HG03520 (cell line): ENCODE measurements around the gene KIF19.
"Not testable (repeated sequence)": the region's sequence is repeated elsewhere in the genome, so short reads cannot be mapped to it uniquely, and the experiment has no call there.

Source experiments
- ATAC-seq: cut with Tn5 transposase; IDR thresholded peaks from one replicate; pipeline ENCODE4 v1.9.1; 2021; ENCODE audit warnings: mild to moderate bottlenecking, moderate library complexity; ENCODE audit not compliant: unreplicated experiment

The KIF19 gene

GRCh38 chr17:74387365-74388218 is 61.6 kb downstream of the KIF19 start:
- no peak for ATAC-seq

- no peak for ATAC-seq
Measured at GRCh38 chr17:74389084-74389753, 63.2 kb downstream of the KIF19 start.

- ATAC-seq: no peak
Measured at GRCh38 chr17:74389937-74390679, 64.1 kb downstream of the KIF19 start.

- ATAC-seq: no peak
Measured at GRCh38 chr17:74390680-74391653, 64.9 kb downstream of the KIF19 start.

GRCh38 chr17:74391771-74392170 is 65.7 kb downstream of the KIF19 start:
- no peak for ATAC-seq

DNA sequence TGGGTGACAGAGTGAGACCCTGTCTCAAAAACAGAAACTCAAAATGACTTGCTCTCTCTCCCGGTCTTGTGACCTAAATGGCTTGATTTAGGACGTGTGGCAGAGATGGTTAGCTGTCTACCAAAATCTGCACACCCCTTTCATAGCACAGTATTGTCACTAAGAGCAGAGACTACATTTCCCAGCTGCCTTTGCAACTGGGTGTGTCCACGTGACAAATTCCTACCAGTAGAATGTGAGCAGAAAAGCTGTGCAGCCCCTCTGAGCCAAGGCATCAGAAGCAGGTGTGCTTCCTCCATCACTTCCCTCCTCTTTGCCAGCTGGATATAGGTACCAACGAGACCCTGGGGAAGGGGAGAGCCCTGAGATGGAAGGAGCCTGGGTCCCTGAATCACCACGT is 66.8 kb downstream of the KIF19 start:
- no peak for ATAC-seq

- no peak for ATAC-seq
Measured at GRCh38 chr17:74393346-74393942, 67.4 kb downstream of the KIF19 start.

DNA sequence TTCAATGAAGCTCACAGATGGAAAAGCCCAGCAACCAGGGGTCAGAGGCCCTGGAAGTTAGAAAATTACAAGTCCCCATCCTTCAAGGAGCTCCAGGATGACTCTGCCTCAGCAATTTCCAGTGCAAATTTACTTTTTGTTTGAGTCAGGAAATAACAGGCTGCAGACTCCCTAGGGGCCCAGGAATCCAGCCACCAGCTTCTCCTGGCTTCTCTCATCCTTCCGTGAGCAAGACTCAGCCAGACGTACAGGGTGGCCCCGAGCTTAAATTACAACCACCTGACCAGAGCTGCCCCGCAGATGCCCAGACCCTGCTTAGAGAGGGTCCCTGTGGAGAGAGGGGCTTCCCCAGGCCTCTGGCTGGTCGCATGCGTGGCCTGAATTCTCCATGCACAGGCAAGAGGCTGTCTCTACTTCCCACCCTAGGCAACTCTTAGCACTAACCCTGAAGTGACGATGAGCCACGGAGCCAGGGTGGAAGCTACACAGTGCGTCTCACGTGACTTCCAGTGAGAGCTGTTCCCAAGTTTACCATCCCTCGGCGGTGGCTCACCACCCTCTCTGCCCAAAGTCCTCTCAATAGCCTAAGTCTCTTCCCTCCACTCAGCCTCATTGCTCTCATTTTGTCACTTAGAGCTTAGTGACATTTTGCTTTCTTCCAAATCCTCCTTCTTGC is 68.4 kb downstream of the KIF19 start:
- no peak for ATAC-seq

DNA sequence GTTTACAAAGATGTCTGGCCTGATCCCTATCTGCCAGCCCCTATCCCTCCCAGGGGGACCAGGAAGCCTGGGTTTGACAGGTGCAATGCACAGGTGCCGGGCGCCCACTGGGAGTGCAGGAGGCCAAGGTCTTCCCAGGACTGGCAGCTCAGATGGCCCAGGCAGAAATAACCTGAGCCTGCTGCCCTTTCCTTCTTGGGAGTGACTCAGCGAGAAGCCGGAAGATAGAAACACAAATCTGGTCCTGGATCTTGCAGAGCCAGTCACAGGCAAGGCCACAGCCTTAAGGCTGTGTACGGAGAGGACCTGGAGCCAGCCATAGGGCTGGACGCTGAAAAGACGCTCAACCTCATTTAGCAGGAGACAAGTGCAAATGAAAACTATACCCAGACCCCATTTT is 69.0 kb downstream of the KIF19 start:
- ATAC-seq: no peak

DNA sequence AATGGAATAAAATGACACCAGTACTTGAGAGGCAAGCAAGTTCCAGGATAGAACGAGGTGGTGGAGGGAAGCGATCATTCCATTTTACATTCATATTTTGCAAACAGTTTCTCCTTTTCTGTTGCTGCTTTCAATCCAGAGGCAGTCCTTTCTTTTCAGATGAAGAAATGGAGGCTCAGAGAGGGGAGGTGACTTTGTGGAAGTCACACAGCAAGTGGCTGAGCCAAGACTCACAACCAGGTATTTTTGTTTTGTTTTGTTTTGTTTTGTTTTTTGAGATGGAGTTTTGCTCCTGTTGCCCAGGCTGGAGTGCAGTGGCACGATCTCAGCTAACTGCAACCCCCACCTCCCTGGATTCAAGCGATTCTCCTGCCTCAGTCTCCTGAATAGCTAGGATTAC is 70.5 kb downstream of the KIF19 start:
- no peak for ATAC-seq

DNA sequence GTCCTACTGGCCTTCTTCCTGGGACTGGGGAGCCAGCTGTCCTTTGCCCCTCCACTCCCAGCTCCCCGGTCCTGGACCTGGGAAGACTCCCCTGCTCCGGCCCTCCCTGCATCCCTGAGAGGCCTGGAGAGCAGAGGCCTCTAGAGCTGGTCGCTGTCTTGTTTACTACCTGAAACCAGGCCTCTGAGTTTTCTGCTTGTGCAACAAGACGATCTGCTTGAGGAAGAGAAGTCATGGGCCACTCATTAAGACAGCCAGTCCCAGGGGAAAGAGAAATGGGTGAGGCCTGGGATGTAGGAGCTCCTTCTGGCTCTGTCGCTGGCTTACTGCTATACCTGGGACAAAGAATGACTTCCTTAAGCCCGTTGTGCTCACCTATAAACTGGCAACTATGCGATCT is 76.0 kb downstream of the KIF19 start:
- no peak for ATAC-seq

DNA sequence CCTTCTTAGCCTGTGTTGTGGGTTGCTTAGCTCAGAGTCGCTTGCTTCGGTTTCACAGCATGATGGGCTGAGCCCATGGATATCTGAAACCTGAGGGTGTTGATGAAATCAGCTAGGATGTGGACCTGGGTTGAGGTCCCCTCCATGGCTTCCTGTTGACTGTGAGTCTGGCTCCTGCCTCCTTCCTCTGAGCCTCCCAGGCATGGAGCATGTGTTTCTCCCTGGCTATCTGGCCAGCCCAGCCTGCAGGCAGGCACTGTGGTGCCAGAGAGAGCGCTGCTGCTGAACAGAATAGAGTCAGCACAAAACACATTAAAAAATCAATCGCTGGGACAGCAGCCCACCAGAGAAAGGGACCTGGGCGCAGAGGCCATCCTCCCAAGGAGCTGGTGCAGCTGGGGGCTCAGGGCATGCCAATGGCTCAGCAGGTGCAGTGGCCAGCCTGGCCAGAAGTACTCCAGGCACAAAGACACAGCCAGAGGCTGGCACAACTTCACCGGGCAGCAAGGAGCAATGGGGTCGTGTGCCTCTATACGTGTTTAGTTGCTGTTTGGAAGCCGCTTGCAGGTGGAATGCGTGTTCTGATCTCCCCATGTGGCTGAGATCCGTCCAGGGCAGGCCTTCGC is 77.6 kb downstream of the KIF19 start:
- ATAC-seq: no peak

GRCh38 chr17:74404218-74404617 is 78.2 kb downstream of the KIF19 start:
- no peak for ATAC-seq

GRCh38 chr17:74404789-74405188 is 78.8 kb downstream of the KIF19 start:
- no peak for ATAC-seq

DNA sequence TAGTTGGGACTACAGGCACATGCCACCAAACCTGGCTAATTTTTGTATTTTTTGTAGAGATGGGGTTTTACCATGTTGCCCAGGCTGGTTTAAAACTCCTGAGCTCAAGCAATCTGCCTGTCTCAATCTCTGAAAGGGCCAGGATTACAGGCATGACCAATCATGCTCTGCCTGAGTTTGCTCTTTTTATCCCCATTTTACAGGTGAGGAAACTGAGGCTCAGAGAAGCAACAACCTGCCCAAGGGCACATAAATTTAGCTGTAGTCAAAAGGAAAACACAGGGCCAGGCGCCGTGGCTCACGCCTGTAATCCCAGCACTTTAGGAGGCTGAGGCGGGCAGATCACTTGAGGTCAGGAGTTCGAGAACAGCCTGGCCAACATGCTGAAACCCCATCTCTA is 79.3 kb downstream of the KIF19 start:
- ATAC-seq: not testable (repeated sequence)
